SU-DHL-6 (cell line): ENCODE results near the gene RPA3.

Experiments used
- H2AFZ ChIP-seq: fragments of 200-600 bp; sonication (generic); 2 replicates; pipeline ENCODE4 v1.6.1; 2014; ENCODE audit warnings: low read depth, mild to moderate bottlenecking, moderate library complexity, mixed read lengths, antibody characterized with exemption, low read length; ENCODE audit not compliant: severe bottlenecking
- H3F3A ChIP-seq: fragments of 200-600 bp; shearing (Covaris generic); 2 replicates; pipeline ENCODE4 v1.6.0; 2016; ENCODE audit warnings: antibody characterized with exemption, mild to moderate bottlenecking; ENCODE audit not compliant: insufficient read depth
- H3K27ac ChIP-seq: fragments of 200-600 bp; sonication (generic); 2 replicates; pipeline ENCODE4 v1.5.1; 2016; ENCODE audit warnings: low read depth, mild to moderate bottlenecking, low read length, moderate library complexity, mixed read lengths
- H3K27me3 ChIP-seq: fragments of 200-600 bp; sonication (generic), shearing (Covaris generic); 2 replicates; pipeline ENCODE4 v1.6.0; 2014; ENCODE audit warnings: mild to moderate bottlenecking, low read length
- H3K36me3 ChIP-seq: fragments of 200-600 bp; sonication (generic); 2 replicates; pipeline ENCODE4 v1.6.1; 2014; ENCODE audit warnings: mild to moderate bottlenecking, low read length, mixed read lengths
- H3K4me2 ChIP-seq: fragments of 300-600, 200-600 bp; shearing (Covaris generic), sonication (generic); 2 replicates; pipeline ENCODE4 v1.6.0; 2014; ENCODE audit warnings: low read length, low read depth, mild to moderate bottlenecking; ENCODE audit not compliant: poor library complexity, severe bottlenecking
- H3K4me3 ChIP-seq: fragments of 200-600 bp; sonication (generic); 2 replicates; pipeline ENCODE4 v1.5.1; 2014; ENCODE audit warnings: antibody characterized with exemption, low read length, mild to moderate bottlenecking, mixed read lengths; ENCODE audit not compliant: insufficient read depth, poor library complexity, severe bottlenecking
- H3K79me2 ChIP-seq: fragments of 200-600 bp; sonication (generic); 2 replicates; pipeline ENCODE4 v1.6.1; 2014; ENCODE audit warnings: mild to moderate bottlenecking, low read length, moderate library complexity; ENCODE audit not compliant: insufficient read depth
- H3K9ac ChIP-seq: fragments of 200-600 bp; sonication (generic); 2 replicates; pipeline ENCODE4 v1.7.0; 2014; ENCODE audit warnings: mild to moderate bottlenecking, low read length
- H3K9me2 ChIP-seq: fragments of 200-600 bp; sonication (generic); replicated peaks from 2 replicates; pipeline ENCODE4 v1.6.1; 2014; ENCODE audit warnings: low read length; ENCODE audit not compliant: insufficient read depth
- H3K9me3 ChIP-seq: fragments of 200-600 bp; sonication (generic); 2 replicates; pipeline ENCODE4 v1.6.1; 2014; ENCODE audit warnings: low read length, mixed read lengths; ENCODE audit not compliant: insufficient read depth
- H4K20me1 ChIP-seq: fragments of 200-600 bp; sonication (generic); 2 replicates; pipeline ENCODE4 v1.6.1; 2014; ENCODE audit warnings: low read depth, mild to moderate bottlenecking, antibody characterized with exemption, low read length, moderate library complexity, mixed read lengths
- EZH2phosphoT487 ChIP-seq: fragments of 200-600 bp; sonication (generic), shearing (Covaris generic); conservative IDR thresholded peaks from 2 replicates; pipeline ENCODE4 v1.6.1; 2018; ENCODE audit warnings: mild to moderate bottlenecking, antibody characterized with exemption, low read length, moderate library complexity, mixed read lengths
- TF ChIP-seq, protein P1 (sequence below): fragments of 200-600 bp; sonication (generic); IDR thresholded peaks from one replicate; pipeline ENCODE4 v1.5.1; 2017; ENCODE audit warnings: antibody characterized with exemption, mild to moderate bottlenecking, low read length, moderate library complexity; ENCODE audit not compliant: insufficient read depth, poor library complexity, severe bottlenecking

RPA3 gene

DNA sequence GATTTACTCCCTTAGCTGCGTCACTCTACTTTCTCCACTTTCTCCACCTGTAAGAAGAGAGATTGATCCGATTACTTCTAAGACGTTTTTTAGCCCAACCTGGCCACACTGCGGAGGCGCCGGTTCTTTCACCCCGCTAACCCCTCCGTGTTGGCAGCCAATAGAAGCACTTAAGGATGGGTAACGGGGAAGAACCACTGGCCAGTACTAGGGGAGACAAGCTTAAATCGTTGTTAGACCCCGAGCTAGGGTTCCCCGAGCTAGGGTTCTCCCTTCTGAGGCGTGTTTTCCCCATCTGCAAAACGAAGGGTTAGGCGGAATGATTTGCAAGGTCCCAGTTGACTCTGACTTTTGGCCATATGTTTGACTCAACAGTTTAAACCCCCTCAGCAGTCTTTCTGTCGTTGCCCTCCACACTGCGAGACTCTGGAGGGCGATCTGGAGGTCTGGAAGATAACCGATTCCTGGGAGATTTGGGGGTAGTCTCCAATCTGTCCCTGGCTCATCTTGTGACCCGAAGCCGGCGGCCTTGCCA, 77.2 kb downstream of the RPA3 start:
- Histone ChIP-seq H3K36me3 (peaks cover 21% of the 10 kb centered on the region), H3K27me3 (no peaks in the 10 kb centered on the region), H3F3A (peaks cover 6% of the 10 kb centered on the region; the same call in 1 of the 2 replicates), H3K79me2 (peaks cover 58% of the 10 kb centered on the region), H3K4me3 (peak overlapping the region; percentile 81), H4K20me1 (no peaks in the 10 kb centered on the region), H3K9me3 (no peaks in the 10 kb centered on the region), H2AFZ (peak overlapping the region; percentile 72), H3K9me2 (no peaks in the 10 kb centered on the region), H3K4me2 (peak overlapping the region; percentile 67), H3K27ac (peak overlapping the region; percentile 46), H3K9ac (peak overlapping the region; percentile 73)
- TF ChIP-seq, protein P1, sequence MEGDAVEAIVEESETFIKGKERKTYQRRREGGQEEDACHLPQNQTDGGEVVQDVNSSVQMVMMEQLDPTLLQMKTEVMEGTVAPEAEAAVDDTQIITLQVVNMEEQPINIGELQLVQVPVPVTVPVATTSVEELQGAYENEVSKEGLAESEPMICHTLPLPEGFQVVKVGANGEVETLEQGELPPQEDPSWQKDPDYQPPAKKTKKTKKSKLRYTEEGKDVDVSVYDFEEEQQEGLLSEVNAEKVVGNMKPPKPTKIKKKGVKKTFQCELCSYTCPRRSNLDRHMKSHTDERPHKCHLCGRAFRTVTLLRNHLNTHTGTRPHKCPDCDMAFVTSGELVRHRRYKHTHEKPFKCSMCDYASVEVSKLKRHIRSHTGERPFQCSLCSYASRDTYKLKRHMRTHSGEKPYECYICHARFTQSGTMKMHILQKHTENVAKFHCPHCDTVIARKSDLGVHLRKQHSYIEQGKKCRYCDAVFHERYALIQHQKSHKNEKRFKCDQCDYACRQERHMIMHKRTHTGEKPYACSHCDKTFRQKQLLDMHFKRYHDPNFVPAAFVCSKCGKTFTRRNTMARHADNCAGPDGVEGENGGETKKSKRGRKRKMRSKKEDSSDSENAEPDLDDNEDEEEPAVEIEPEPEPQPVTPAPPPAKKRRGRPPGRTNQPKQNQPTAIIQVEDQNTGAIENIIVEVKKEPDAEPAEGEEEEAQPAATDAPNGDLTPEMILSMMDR = no peak
- no peak for TF ChIP-seq EZH2phosphoT487

GRCh38 chr7:7640221-7641128, 77.9 kb downstream of the RPA3 start, which contains the start of gene UMAD1:
Gene UMAD1, plus strand, starts transcription at chr7:7640752. Its CDS starts 32,620 bp downstream, at chr7:7673372.
- H3K9ac ChIP-seq = peak within 1 kb of the TSS; percentile 73
- H3F3A ChIP-seq = peaks cover 6% of the 10 kb centered on the region; the same call in 1 of the 2 replicates
- H4K20me1 ChIP-seq = no peaks in the 10 kb centered on the region
- H3K9me3 ChIP-seq = no peaks in the 10 kb centered on the region
- no peaks in the 10 kb centered on the region for H3K9me2 ChIP-seq
- H3K36me3 ChIP-seq = peaks cover 21% of the 10 kb centered on the region
- no peaks in the 10 kb centered on the region for H3K27me3 ChIP-seq
- H3K27ac ChIP-seq = peak within 1 kb of the TSS; percentile 67
- peak within 1 kb of the TSS; percentile 95 for H3K4me2 ChIP-seq
- H3K79me2 ChIP-seq = peaks cover 52% of the 10 kb centered on the region
- peak within 1 kb of the TSS; percentile 72 for H2AFZ ChIP-seq
- H3K4me3 ChIP-seq = peak within 1 kb of the TSS; percentile 81
- TF ChIP-seq EZH2phosphoT487 = no peak
- TF ChIP-seq, protein P1 = no peak

GRCh38 chr7:7639847-7640220, 78.6 kb downstream of the RPA3 start:
- Histone ChIP-seq H3F3A (peaks cover 6% of the 10 kb centered on the region; the same call in 1 of the 2 replicates), H3K9ac (peak overlapping the region; percentile 73), H3K9me2 (no peaks in the 10 kb centered on the region), H4K20me1 (no peaks in the 10 kb centered on the region), H3K27me3 (no peaks in the 10 kb centered on the region), H3K4me3 (peak overlapping the region; percentile 76), H3K4me2 (peak overlapping the region; percentile 95), H3K36me3 (peaks cover 21% of the 10 kb centered on the region), H3K27ac (peak overlapping the region; percentile 67), H2AFZ (peak overlapping the region; percentile 61), H3K9me3 (no peaks in the 10 kb centered on the region), H3K79me2 (peaks cover 48% of the 10 kb centered on the region)
- TF ChIP-seq, protein P1 = no peak
- no peak for TF ChIP-seq EZH2phosphoT487
